HG02943 (cell line): ENCODE data around the gene DDHD1.
"Not testable (repeated sequence)": the region's sequence is repeated elsewhere in the genome, so short reads cannot be mapped to it uniquely, and the experiment has no call there.

Experiments used
- ATAC-seq: cut with Tn5 transposase; IDR thresholded peaks from one replicate; pipeline ENCODE4 v1.9.1; 2021; ENCODE audit warnings: mild to moderate bottlenecking, low read depth, moderate library complexity; ENCODE audit not compliant: unreplicated experiment

Gene DDHD1

DNA sequence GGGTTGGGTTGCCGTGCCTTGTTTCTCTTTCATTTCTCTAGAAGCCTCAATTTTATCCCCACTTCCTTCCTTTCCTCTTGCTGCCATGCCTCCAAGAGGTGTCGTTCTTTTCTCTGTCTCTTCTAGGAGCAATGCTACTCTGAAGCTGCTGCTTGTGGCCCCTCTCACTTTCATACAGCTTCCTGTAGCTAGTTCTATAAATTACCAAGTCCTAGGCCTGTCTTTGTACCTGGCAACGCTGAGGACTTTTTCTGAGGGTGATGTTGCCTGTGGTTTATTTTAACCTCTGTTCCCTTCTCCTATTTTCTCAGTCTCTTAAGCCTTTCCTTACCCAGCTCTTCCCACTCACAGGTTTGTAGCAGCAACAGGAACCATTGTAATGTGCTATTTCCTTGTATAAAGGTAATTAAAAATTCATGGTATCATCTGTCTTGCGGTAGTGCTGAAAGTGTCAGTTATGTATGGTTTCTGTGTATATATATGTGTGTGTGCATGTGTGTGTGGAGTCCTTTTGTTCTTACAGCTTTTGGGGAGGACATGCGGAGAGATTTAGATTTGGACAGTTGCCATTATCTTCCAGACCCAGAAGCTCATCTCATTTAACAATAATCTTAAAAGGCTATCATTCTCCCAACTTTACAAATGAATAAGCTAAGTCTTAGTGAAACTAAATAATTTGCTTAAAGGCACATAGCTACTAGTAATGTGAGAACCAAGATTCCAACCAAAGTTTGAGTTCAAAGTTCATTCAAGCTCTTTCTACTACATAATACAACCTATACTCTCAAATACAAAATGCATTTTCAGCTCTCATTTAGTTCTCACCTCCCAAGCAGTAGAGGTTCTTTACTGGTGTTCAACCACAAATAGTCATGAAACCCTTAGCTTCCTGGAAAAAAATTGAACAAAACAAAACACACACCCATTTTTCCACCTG is 43.8 kb downstream of the DDHD1 start:
- ATAC-seq, result peak; percentile 84

DNA sequence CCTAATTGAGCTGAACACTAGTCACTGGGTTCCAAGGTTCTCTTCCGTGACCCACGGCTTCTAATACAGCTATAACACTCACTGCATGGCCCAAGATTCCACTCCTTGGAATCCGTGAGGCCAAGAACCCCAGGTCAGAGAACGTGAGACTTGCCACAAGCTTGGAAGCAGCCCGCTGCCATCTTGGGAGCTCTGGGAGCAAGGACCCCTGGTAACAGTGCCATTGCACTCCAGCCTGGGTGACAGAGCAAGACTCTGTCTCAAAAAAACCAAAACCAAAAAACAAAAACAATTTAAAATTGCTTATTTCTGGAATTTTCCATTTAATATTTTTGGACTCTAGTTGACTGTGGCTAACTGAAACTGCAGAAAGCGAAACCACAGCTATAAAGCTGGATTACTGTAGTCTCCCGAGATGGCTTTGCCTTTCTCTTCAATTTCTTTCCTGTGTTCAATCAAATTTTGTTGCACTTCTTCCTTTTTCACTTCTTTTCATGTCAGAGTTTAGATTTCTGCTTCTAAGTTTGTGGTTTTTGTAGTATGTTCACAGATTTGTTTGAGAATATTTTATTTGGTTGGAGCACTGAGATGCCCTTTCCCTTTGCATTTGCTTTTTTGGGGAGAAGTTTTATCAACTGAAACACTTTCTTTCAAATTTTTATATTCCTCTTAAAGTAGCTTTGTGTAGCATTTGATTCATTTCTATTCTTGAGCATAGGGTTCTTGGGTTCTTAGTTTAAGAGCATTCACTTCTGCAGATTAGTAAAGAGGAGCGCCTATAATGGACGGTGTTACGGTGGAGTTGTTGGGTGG is 44.6 kb downstream of the DDHD1 start:
- no peak for ATAC-seq

GRCh38 chr14:53106768-53107167 is 46.4 kb downstream of the DDHD1 start:
- ATAC-seq, result no peak

DNA sequence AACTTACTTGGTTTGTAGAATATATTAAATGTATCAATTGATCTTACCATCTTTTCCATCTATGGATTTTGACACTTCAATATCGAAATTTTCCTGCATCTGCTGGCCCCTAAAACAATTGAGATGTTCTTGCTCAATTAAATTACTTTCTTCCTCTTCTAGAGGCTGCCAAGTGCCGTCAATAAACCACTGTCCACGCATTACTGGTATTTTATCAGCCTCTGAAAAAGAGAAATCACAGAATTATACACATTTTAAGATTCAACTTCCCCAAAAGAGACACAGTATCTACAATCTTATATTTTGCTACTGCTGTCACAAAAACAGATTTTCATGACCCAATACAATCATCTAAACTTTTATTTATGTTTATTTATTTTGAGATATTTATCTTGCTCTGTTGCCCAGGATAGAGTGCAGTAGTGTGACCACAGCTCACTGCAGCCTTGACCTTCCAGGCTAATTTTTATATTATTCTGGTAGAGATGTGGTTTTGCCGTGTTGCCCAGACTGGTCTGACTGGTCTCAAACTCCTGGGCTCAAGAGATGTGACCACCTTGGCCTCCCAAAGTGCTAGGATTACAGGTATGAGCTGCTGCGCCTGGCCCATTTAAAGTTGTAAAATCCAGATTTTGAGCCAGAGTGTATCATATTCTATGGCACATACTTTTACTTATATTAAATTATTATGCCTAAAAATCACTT is 49.3 kb downstream of the DDHD1 start:
- ATAC-seq, result no peak

DNA sequence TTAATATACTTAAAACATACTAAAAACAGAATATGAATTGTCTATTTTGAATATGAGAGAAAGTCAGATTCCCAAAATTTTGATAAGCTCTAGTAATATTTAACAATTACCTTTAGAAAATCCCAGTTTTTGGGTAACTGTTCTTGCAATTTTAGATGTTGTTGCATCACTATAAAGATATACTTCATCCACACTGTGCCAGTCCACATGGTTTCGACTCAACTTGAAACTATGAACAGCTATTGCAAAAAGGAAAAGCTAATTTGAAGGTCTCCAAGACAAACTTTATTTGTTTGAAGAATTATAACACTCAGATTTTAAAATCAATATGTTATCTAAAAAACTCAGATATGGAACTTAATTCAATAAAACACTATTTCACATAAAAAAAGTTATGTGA is 59.9 kb downstream of the DDHD1 start:
- ATAC-seq, result no peak

- no peak for ATAC-seq
Observed at GRCh38 chr14:53090853-53091252, 62.3 kb downstream of the DDHD1 start.

DNA sequence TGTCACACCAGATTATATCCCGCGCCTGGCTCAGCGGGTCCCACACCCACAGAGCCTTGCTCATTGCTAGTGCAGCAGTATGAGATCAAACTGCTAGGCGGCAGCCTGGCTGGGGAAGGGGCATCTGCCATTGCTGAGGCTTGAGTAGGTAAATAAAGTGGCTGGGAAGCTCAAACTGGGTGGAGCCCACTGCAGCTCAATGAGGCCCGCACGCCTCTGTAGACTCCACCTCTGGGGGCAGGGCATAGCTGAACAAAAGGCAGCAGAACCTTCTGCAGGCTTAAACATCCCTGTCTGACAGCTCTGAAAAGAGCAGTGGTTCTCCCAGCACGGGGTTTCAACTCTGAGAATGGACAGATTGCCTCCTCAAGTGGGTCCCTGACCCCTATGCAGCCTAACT is 68.2 kb downstream of the DDHD1 start:
- ATAC-seq, result not testable (repeated sequence)

DNA sequence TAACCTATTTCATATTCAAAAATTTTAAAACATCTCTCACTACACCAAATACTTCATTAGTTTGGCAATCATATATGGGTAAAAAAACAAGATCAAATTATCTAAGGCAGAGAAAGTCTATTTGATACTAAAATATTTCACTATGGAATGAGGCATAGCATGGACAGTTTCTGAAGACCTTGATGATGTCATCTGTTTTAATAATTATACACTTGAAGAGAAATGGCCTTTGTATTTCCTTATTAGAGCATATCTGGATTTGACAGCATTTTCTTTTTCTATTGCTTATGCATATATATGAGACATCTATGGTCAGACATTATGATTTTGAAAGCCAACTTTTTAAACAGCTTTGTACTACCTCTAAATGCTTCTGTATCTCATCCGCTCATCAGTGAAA is 88.6 kb downstream of the DDHD1 start:
- ATAC-seq, result no peak

- no peak for ATAC-seq
Observed at GRCh38 chr14:53062856-53063255, 90.3 kb downstream of the DDHD1 start.

GRCh38 chr14:53060046-53060445 is 93.1 kb downstream of the DDHD1 start:
- ATAC-seq, result no peak

DNA sequence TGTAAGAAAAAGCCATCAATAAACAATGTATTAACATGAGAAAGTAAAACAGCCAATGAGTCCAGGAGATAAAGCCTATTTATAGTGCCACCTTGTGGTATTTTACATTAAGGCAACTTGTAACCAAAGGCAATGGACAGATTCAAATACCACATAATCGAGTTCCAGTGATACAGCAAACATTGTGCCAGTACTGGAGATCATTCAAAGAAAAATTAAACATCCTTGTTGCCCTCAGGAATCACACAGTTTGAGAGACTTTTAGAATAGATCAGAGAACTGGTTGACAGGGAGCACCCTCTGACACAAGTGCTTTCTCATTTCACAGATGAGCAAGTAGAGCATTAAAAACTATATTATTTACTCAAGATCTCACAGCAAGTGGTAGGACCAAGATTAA is 98.1 kb downstream of the DDHD1 start:
- no peak for ATAC-seq

DNA sequence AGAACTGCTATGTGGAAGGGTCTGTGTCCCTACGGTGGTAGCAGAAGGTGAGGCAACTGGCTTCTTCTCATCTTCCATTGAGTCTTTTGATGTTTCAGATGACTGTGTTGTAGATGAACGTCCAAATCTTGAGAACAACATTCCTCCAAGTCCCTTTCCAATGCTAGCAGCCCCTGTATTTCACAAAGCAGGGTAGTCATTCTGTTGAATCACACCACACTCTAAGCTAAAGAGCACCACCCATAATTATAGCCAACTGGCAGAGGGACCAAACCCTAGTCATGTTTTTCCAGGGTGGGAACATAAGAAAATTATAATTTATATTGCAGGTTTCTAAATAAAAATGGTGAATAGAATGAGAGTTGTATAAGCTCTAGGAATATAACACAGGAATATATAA is 98.7 kb downstream of the DDHD1 start:
- ATAC-seq, result no peak

DNA sequence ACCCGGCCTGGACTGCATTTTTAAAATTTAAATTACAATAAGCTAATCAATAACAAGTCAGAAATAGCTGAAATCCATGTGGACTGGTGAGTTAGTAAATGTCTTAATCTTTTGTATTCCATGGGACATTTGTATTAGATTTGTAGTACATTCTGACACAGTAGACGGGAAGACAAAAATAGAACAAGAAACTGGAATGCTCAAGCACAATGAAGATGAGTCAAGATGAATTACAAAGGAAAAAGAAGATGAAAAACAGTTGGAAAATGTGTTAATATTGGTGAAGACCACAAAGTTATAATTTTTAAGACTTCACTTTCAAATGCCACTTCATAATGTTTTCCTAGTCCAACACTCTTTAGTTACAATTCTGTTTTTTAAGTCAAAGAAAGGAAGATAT is 104.5 kb downstream of the DDHD1 start:
- no peak for ATAC-seq

DNA sequence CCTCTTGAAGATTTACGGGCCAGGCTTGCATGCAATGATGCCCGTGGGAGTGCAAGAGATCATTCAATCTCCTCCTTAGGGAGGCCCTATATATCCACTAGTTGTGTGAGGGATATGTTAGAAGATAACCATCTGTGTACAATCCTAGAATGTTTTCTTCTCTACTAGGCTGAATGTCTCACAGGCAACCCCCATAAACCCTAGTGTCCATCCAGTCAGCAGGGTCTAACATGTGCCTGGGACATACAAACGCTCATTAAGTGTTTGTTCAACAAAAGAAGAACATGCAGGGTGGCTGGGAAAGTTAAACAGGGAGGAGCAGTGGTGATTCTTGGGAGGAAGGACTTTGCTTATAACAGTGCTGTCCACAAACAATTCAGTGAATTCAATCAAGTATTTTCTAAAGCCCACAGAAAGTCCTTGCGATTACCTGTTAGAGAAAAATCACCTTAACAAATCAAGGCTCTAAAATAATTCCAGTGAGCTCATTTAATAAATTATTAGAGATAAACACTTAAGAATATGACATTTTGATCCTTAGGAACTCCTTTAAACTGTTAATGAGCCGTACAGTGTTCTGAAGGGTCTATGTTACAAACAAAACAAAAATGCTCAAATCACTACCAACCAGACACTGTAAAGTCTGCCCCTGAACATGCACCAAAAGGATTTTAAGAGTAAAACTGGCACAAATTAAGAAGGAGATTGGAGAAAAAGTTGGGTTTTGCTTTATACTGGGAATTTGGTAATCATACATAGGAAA is 105.6 kb downstream of the DDHD1 start:
- no peak for ATAC-seq

DNA sequence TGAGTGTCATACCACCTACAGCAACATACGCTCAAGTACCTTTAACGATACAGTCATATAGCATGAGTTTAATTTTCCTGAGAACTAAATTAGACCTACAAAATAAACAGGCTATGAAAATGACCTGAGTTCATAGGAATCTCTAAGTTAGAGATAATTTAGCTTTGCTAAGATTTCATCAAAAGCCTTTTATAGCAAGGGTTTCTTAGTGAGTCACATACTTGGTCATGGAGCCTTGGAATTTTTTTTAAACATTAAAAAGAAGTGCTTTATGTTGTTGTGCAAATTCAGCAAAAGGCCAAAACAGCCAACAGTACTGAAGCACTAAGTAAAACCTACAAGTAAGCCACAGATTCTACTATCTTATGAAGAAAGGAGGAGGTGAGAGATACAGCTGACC is 108.6 kb downstream of the DDHD1 start:
- ATAC-seq, result no peak

- ATAC-seq, result no peak
Observed at GRCh38 chr14:53043027-53043581, 110.0 kb downstream of the DDHD1 start.

DNA sequence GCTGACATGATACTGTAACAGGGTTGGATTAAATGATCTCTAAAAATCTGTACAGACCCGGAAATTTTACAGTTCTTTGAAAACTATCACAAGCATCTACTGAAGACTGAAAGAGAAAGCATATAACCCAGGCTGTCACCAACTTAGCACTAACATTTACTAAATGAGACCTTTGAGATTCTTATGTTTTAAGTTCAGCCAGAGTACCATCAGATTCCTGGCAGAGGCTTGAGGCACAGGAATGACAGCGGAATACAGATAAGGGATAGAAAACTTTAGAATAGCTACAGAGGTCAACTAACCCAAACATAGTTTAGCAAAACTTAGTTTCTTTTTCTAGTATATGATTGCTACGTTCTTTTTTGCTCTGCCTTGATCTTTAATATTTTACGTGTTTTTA is 110.6 kb downstream of the DDHD1 start:
- ATAC-seq, result no peak

- ATAC-seq, result no peak
Observed at GRCh38 chr14:53041067-53041466, 112.1 kb downstream of the DDHD1 start.

DNA sequence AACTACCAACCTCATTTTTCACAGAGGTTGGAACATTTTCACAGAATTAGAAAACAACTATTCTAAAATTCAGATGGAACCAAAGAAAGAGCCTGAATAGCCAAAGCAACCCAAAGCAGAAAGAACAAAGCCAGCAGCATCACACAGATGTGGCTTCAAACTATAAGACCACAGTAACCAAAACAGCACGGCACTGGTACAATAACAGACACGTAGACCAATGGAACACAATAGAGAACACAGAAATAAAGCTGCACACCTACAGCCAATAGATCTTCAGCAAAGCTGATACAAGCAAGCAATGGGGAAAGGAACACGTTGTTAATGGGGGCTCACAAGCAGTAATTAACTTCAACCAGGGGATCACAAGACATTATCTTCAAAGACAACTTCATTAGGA is 114.5 kb downstream of the DDHD1 start:
- ATAC-seq, result no peak

- no peak for ATAC-seq
Observed at GRCh38 chr14:53037016-53037415, 116.1 kb downstream of the DDHD1 start.
